Prostate gland (tissue), 2 donors: Measurements from ENCODE around the gene RASSF8. TPM values are rescaled to one million over a fixed set of nuclear protein-coding genes. Genes with fewer than 3 reads are reported as not detected.
A peak's percentile ranks its signal among the peaks of the same experiment; 100 is the strongest.

Experiments
- DNase-seq: peaks from one replicate; pipeline ENCODE4 v3.0.0-alpha.2; 2019; ENCODE audit warnings: low spot score
- H3K27ac ChIP-seq, 2 donors: fragments of 200-600 bp; sonication (generic); 2 replicates each; pipeline ENCODE4 v1.5.1; 2017 to 2019
- H3K27me3 ChIP-seq: fragments of 200-600 bp; sonication (generic); replicated peaks from 2 replicates; pipeline ENCODE4 v1.5.1; 2019; ENCODE audit not compliant: insufficient read depth
- H3K36me3 ChIP-seq, 2 donors: fragments of 200-600 bp; sonication (generic); 1 replicate in 1 of 2; 2 replicates in 1 of 2; pipeline versions ENCODE4 v1.5.1 to v1.8.1; 2017 to 2019
- H3K4me1 ChIP-seq: fragments of 200-600 bp; sonication (generic); replicated peaks from 2 replicates; pipeline ENCODE4 v1.5.1; 2019
- H3K4me3 ChIP-seq, 2 donors: fragments of 200-600 bp; sonication (generic); 2 replicates each; pipeline ENCODE4 v1.5.1; 2017 to 2019
- H3K9me3 ChIP-seq: fragments of 200-600 bp; sonication (generic); 2 replicates; pipeline ENCODE4 v1.5.1; 2017
- POLR2A ChIP-seq: fragments of 450-650 bp; IDR thresholded peaks from one replicate; pipeline ENCODE4 v1.6.1; 2016; ENCODE audit warnings: antibody characterized with exemption, mild to moderate bottlenecking
- POLR2AphosphoS5 ChIP-seq: sonication (generic); formaldehyde crosslinking; IDR thresholded peaks from one replicate; pipeline ENCODE4 v1.6.1; 2017; ENCODE audit warnings: antibody characterized with exemption
- WGBS: methylation state at CpG from one replicate; pipeline ENCODE4 v1.1.5; 2018; 5-methylcytosine and 5-hydroxymethylcytosine counted together
- intact Hi-C: fragments of 100-400 bp; cut with DNase I; formaldehyde crosslinking; loops from one replicate; pipeline ENCODE4 v1.14.2; 2022
- total RNA-seq, 2 donors: library from RNA; depleted of rRNA; stranded (reverse); fragments of >200 nt; gene quantifications; one replicate each; pipeline ENCODE4 v1.1.0, GENCODE V29; 2016
- TF ChIP-seq, protein P1 (sequence below), 4 experiments: fragments of 200-600 bp in 2 of 4; fragments of 450-650 bp in 2 of 4; sonication (generic) in 2 of 4; IDR thresholded peaks; 1 replicate in 3 of 4; 2 replicates in 1 of 4; pipeline ENCODE4 v1.5.1; 2016 to 2019; ENCODE audit warnings: antibody characterized with exemption in 4 of 4, mild to moderate bottlenecking in 2 of 4, moderate library complexity in 2 of 4

RASSF8 gene
- total RNA-seq, 2 donors from 2014 or later, result 26.0 to 62.1 TPM

DNA sequence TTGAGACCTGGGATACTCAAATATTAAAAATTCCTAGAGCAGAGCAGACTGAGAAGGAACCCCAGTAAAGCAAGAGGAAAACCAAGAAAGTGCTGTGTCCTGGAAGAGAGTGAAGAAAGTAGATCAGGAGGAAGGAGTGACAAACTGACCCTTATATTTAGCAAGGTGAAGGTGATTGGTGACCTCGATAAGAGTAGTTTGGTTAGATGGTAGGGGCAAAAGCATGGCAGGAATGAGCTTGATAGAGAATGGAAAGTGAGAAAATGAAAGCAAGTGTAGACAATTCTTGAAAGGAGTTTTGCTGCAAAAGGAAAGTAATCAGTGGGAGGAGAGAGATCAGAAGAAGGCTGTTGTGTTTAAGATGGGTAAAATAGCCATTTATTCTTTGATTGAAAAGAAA lies 51.1 kb downstream of the RASSF8 start:
- Histone ChIP-seq H3K36me3 (no peaks in the 10 kb centered on the region), H3K9me3 (no peaks in the 10 kb centered on the region), H3K4me1 (no peaks in the 10 kb centered on the region), H3K27me3 (no peaks in the 10 kb centered on the region), H3K4me3 (no peak overlapping the region), H3K27ac (no peak overlapping the region)
- WGBS, result 100% methylated on average over 1 of the region's 1 CpG
- intact Hi-C loops, result no loop called here
- TF ChIP-seq, protein P1, sequence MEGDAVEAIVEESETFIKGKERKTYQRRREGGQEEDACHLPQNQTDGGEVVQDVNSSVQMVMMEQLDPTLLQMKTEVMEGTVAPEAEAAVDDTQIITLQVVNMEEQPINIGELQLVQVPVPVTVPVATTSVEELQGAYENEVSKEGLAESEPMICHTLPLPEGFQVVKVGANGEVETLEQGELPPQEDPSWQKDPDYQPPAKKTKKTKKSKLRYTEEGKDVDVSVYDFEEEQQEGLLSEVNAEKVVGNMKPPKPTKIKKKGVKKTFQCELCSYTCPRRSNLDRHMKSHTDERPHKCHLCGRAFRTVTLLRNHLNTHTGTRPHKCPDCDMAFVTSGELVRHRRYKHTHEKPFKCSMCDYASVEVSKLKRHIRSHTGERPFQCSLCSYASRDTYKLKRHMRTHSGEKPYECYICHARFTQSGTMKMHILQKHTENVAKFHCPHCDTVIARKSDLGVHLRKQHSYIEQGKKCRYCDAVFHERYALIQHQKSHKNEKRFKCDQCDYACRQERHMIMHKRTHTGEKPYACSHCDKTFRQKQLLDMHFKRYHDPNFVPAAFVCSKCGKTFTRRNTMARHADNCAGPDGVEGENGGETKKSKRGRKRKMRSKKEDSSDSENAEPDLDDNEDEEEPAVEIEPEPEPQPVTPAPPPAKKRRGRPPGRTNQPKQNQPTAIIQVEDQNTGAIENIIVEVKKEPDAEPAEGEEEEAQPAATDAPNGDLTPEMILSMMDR (IDR thresholded peaks at IDR 0.05), result no peak
- no peak for TF ChIP-seq POLR2A
- TF ChIP-seq POLR2AphosphoS5, result no peak
- DNase-seq, result no peak

DNA sequence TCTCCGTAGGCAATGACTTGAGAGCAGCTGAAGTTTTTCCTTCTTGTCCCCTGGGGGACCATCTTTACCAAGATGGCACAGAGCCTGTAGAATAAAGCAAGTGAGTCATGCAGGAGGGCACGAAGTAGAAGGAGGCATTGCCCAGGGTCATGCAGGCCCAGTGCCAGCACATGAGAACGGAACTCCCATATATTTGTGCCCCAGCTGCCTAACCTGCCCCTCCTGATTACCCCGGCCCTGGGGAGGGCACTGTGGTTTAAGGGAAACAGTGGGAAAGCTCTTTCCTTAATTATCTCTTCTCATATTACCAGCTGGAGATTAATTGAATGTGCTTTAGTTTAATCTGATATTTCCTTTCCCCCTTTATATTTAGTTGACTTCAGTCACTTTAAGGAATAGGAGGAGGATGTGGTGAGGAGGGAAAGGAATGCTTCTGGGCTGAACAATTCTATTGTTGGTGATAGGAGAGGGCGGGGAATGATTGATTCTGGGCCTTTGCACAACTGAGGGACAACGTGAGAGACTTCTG lies 51.9 kb downstream of the RASSF8 start:
- no peaks in the 10 kb centered on the region for H3K4me1 ChIP-seq
- intact Hi-C loops, result no loop called here
- DNase-seq, result no peak

DNA sequence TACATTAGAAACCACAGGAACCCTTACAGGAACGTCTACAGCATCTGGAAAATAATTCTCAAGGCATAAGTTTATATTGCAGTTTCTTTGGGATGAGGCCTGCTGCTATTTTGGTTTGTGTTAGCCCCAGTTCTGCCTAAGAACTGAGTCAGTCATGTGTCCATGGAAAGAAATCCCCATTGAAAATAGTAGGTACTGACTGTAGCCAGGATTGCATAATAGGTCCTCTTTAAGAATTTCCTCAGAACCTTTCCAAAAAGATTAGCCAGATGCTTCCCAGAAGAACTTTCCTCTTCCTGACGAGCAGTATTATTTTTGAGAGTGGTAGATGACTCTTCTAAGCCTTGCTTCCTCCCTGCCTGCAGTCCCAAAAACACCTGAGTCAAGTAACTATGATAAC lies 52.6 kb downstream of the RASSF8 start:
- Histone ChIP-seq H3K27me3 (no peaks in the 10 kb centered on the region), H3K27ac (no peak overlapping the region), H3K36me3 (no peaks in the 10 kb centered on the region), H3K9me3 (no peaks in the 10 kb centered on the region), H3K4me3 (no peak overlapping the region), H3K4me1 (no peaks in the 10 kb centered on the region)
- WGBS, result 52% methylated on average over 2 of the region's 2 CpGs
- DNase-seq, result no peak
- peak; percentile 18 for TF ChIP-seq POLR2AphosphoS5
- no peak for TF ChIP-seq POLR2A
- TF ChIP-seq, protein P1 (IDR thresholded peaks at IDR 0.05), result no peak
- intact Hi-C loops, result no loop called here

More for the DNA sequence above, 51.9 kb downstream of the RASSF8 start:
- no peak for TF ChIP-seq POLR2AphosphoS5
- TF ChIP-seq, protein P1 (IDR thresholded peaks at IDR 0.05), result no peak
- TF ChIP-seq POLR2A, result no peak
- H3K4me3 ChIP-seq, result no peak overlapping the region
- H3K9me3 ChIP-seq, result no peaks in the 10 kb centered on the region
- H3K27me3 ChIP-seq, result no peaks in the 10 kb centered on the region
- no peak overlapping the region for H3K27ac ChIP-seq
- H3K36me3 ChIP-seq, result no peaks in the 10 kb centered on the region
- WGBS, result 63% methylated on average over 6 of the region's 6 CpGs

DNA sequence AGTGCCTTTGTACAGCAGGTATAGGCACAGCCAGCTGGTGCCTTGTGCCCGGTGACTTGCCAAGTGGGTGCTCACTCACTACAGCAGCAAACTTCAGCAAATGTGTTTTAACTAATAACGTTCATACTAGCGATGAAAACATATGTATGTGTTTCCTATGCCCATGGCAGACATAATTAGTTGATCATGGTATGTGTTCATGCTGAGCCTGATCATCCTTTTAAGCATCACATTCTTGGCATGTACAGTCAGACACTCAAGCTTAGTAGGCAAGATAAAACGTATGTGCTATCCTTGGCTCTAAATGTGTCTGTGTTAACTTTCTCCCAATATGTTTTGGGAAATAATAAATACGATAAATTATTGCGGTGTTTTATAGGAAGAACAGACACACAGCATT lies 55.6 kb downstream of the RASSF8 start:
- no peaks in the 10 kb centered on the region for H3K36me3 ChIP-seq
- WGBS, result 77% methylated on average over 6 of the region's 6 CpGs
- no peak for DNase-seq
- H3K4me3 ChIP-seq, result no peak overlapping the region
- TF ChIP-seq, protein P1 (IDR thresholded peaks at IDR 0.05), result no peak
- no peak for TF ChIP-seq POLR2A
- no peak for TF ChIP-seq POLR2AphosphoS5
- no peak overlapping the region for H3K27ac ChIP-seq
- no peaks in the 10 kb centered on the region for H3K27me3 ChIP-seq
- intact Hi-C loops, result no loop called here
- H3K4me1 ChIP-seq, result no peaks in the 10 kb centered on the region
- no peaks in the 10 kb centered on the region for H3K9me3 ChIP-seq

DNA sequence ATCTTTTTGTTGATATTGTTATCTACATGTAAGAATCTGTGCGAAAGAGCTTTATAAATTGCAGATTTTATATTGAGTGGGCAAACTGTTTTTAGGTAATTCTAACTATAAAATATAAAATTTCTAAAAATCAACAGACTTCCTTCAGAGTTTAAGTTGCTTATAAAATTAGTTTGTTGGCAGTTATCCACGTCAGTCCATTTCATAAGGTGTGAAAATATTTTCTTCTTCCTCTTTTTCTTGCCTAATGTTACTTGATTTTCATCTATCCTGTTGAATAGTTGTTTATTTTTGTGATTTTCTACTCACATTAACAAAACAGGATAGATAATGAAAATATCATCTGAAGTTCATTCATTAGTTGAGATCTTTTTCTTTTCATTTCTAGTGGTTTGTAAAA lies 58.0 kb downstream of the RASSF8 start:
- Histone ChIP-seq H3K36me3 (no peaks in the 10 kb centered on the region), H3K27me3 (no peaks in the 10 kb centered on the region), H3K9me3 (no peaks in the 10 kb centered on the region), H3K4me1 (no peaks in the 10 kb centered on the region), H3K27ac (no peak overlapping the region), H3K4me3 (no peak overlapping the region)
- no peak for DNase-seq
- intact Hi-C loops, result no loop called here
- TF ChIP-seq, protein P1 (IDR thresholded peaks at IDR 0.05), result no peak
- TF ChIP-seq POLR2A, result no peak
- no peak for TF ChIP-seq POLR2AphosphoS5
- 67% methylated on average over 2 of the region's 2 CpGs for WGBS
